Left ventricle myocardium inferior (tissue), 1 donor: Measurements from ENCODE around the gene SCARF2. TPM values are rescaled to one million over a fixed set of nuclear protein-coding genes. Genes with fewer than 3 reads are reported as not detected.
A peak's percentile ranks its signal among the peaks of the same experiment; 100 is the strongest.
"Not testable (repeated sequence)": the region's sequence is repeated elsewhere in the genome, so short reads cannot be mapped to it uniquely, and the experiment has no call there.

Experiments
- DNase-seq: peaks from one replicate; pipeline ENCODE4 v3.0.0-alpha.2; 2020
- H3K27ac ChIP-seq: fragments of 200-600 bp; replicated peaks from 2 replicates; pipeline ENCODE4 v1.8.0; 2021
- H3K27me3 ChIP-seq: fragments of 200-600 bp; 2 replicates; pipeline ENCODE4 v1.8.0; 2021; ENCODE audit warnings: low read depth
- H3K36me3 ChIP-seq: fragments of 200-600 bp; 2 replicates; pipeline ENCODE4 v1.8.0; 2021
- H3K4me1 ChIP-seq: fragments of 200-600 bp; 2 replicates; pipeline ENCODE4 v1.8.0; 2021
- H3K4me3 ChIP-seq: fragments of 200-600 bp; 2 replicates; pipeline ENCODE4 v1.8.0; 2021; ENCODE audit warnings: mild to moderate bottlenecking, moderate library complexity
- H3K9me3 ChIP-seq: fragments of 200-600 bp; replicated peaks from 2 replicates; pipeline ENCODE4 v1.8.0; 2021
- CTCF ChIP-seq: fragments of 200-600 bp; IDR thresholded peaks from 2 replicates; pipeline ENCODE4 v1.8.0; 2021; ENCODE audit warnings: antibody characterized with exemption, mild to moderate bottlenecking, borderline replicate concordance
- intact Hi-C: fragments of 100-400 bp; cut with micrococcal nuclease; formaldehyde crosslinking; loops from one replicate; pipeline ENCODE4 v1.11.0; 2022
- total RNA-seq: library from RNA; stranded (reverse); fragmentation: NEBNext Ultra II Directional; extraction: Animal tissue kit (Norgen Biotek cat#: 25700); gene quantifications from one replicate; pipeline ENCODE4 v1.2.1, GENCODE V29; 2021
- donor health status: DM: no; HTN: yes; CAD: no; lungs with severe emphysema.

SCARF2 gene
- total RNA-seq, 1 donor from 2014 or later: 3.1 TPM

GRCh38 chr22:20456722-20457076 is 19.1 kb upstream of the SCARF2 start:
- no peak overlapping the region for H3K27ac ChIP-seq
- H3K27me3 ChIP-seq: no peaks in the 10 kb centered on the region
- no peak overlapping the region for H3K4me3 ChIP-seq
- intact Hi-C loops: loop anchor here (5.0 kb wide), 1 partner anchor 39 kb away; no protein-coding TSS in a partner anchor
- no peaks in the 10 kb centered on the region for H3K9me3 ChIP-seq
- DNase-seq: no peak
- peaks cover 24% of the 10 kb centered on the region for H3K36me3 ChIP-seq
- H3K4me1 ChIP-seq: peaks cover 4% of the 10 kb centered on the region
- TF ChIP-seq CTCF: no peak

- peaks cover 30% of the 10 kb centered on the region for H3K36me3 ChIP-seq
- intact Hi-C loops: loop anchor here (5.0 kb wide), 1 partner anchor 39 kb away; no protein-coding TSS in a partner anchor
- H3K4me3 ChIP-seq: no peak overlapping the region
- peak; percentile 69 for DNase-seq
- H3K27ac ChIP-seq: no peak overlapping the region
- no peaks in the 10 kb centered on the region for H3K27me3 ChIP-seq
- no peaks in the 10 kb centered on the region for H3K9me3 ChIP-seq
- peak; percentile 97 for TF ChIP-seq CTCF
- H3K4me1 ChIP-seq: peaks cover 4% of the 10 kb centered on the region
Measured at GRCh38 chr22:20456064-20456721, 18.6 kb upstream of the SCARF2 start.

- Histone ChIP-seq H3K27ac (no peak overlapping the region), H3K9me3 (no peaks in the 10 kb centered on the region), H3K36me3 (peaks cover 31% of the 10 kb centered on the region), H3K27me3 (no peaks in the 10 kb centered on the region), H3K4me1 (peaks cover 4% of the 10 kb centered on the region), H3K4me3 (no peak overlapping the region)
- DNase-seq: no peak
- no peak for TF ChIP-seq CTCF
- intact Hi-C loops: loop anchor here (5.0 kb wide), 1 partner anchor 38 kb away; no protein-coding TSS in a partner anchor
Measured at GRCh38 chr22:20455709-20456063, 18.1 kb upstream of the SCARF2 start.

- Histone ChIP-seq H3K27ac (no peak overlapping the region), H3K36me3 (peaks cover 27% of the 10 kb centered on the region), H3K4me1 (peaks cover 4% of the 10 kb centered on the region), H3K4me3 (no peak overlapping the region), H3K27me3 (no peaks in the 10 kb centered on the region), H3K9me3 (no peaks in the 10 kb centered on the region)
- intact Hi-C loops: no loop called here
- no peak for TF ChIP-seq CTCF
- no peak for DNase-seq
Measured at GRCh38 chr22:20453222-20453621, 15.6 kb upstream of the SCARF2 start.

GRCh38 chr22:20451920-20452319 is 14.3 kb upstream of the SCARF2 start:
- no peak overlapping the region for H3K27ac ChIP-seq
- H3K9me3 ChIP-seq: no peaks in the 10 kb centered on the region
- intact Hi-C loops: no loop called here
- DNase-seq: no peak
- TF ChIP-seq CTCF: no peak
- peaks cover 16% of the 10 kb centered on the region for H3K36me3 ChIP-seq
- H3K4me1 ChIP-seq: peaks cover 4% of the 10 kb centered on the region
- no peaks in the 10 kb centered on the region for H3K27me3 ChIP-seq
- H3K4me3 ChIP-seq: no peak overlapping the region

GRCh38 chr22:20451129-20451778 is 13.6 kb upstream of the SCARF2 start:
- H3K27me3 ChIP-seq, H3K4me1 ChIP-seq, H3K4me3 ChIP-seq, H3K27ac ChIP-seq, H3K9me3 ChIP-seq, intact Hi-C loops: not testable (repeated sequence)
- DNase-seq: peak; percentile 5
- H3K36me3 ChIP-seq: peaks cover 18% of the 10 kb centered on the region
